ENCODE data around the gene CLEC6A. TPM values are rescaled to one million over a fixed set of nuclear protein-coding genes. Genes with fewer than 3 reads are reported as not detected.

The CLEC6A gene
- total RNA-seq, 2 experiments from 2014 or later, result not detected

GRCh38 chr12:8466241-8466640 is 10.5 kb downstream of the CLEC6A start:
- Mint-ChIP-seq H3K4me3 (no peak overlapping the region), H3K9me3 (no peaks in the 10 kb centered on the region), H3K36me3 (ENCODE audit: low read depth) (no peaks in the 10 kb centered on the region), H3K4me1 (ENCODE audit: low read depth) (no peaks in the 10 kb centered on the region), H3K27me3 (peaks cover 17% of the 10 kb centered on the region), H3K27ac (no peak overlapping the region)
- no peaks in the 10 kb centered on the region for H3K36me3 ChIP-seq (ENCODE audit: insufficient read depth, low read length)
- intact Hi-C loops (cut with DNase I, micrococcal nuclease), result no loop called here
- H3K4me3 ChIP-seq (ENCODE audit: low read length), result no peak overlapping the region
- no peaks in the 10 kb centered on the region for H3K27me3 ChIP-seq (ENCODE audit: control insufficient read depth in 1 of 2, insufficient read depth in 2 of 2, low read length in 2 of 2)
- DNase-seq (no peak), ATAC-seq (ENCODE audit: poor library complexity) (no peak)
- no peak overlapping the region for H3K27ac ChIP-seq (ENCODE audit: low read depth in 1 of 2, low read length in 2 of 2)
- POLR2A ChIA-PET, result no interaction called here
- CTCF ChIA-PET, result no interaction called here
- no peaks in the 10 kb centered on the region for H3K9me3 ChIP-seq (ENCODE audit: control insufficient read depth in 1 of 2, insufficient read depth in 1 of 2, low read length in 2 of 2)
- no peaks in the 10 kb centered on the region for H3K4me1 ChIP-seq (ENCODE audit: insufficient read depth, low read length)
- TF ChIP-seq CTCF (IDR thresholded peaks at IDR 0.05), result no peak

- POLR2A ChIA-PET, result no interaction called here
- ATAC-seq (ENCODE audit: poor library complexity) (no peak), DNase-seq (no peak)
- Histone ChIP-seq H3K27ac (ENCODE audit: low read depth in 1 of 2, low read length in 2 of 2) (no peak overlapping the region), H3K4me3 (ENCODE audit: low read length) (no peak overlapping the region), H3K36me3 (ENCODE audit: insufficient read depth, low read length) (no peaks in the 10 kb centered on the region), H3K27me3 (ENCODE audit: control insufficient read depth in 1 of 2, insufficient read depth in 2 of 2, low read length in 2 of 2) (peaks cover 0 to 4% of the 10 kb centered on the region in 2 experiments), H3K9me3 (ENCODE audit: control insufficient read depth in 1 of 2, insufficient read depth in 1 of 2, low read length in 2 of 2) (no peaks in the 10 kb centered on the region), H3K4me1 (ENCODE audit: insufficient read depth, low read length) (no peaks in the 10 kb centered on the region)
- H3K4me1 Mint-ChIP-seq (ENCODE audit: low read depth), result no peaks in the 10 kb centered on the region
- CTCF ChIA-PET, result no interaction called here
- H3K27me3 Mint-ChIP-seq, result peaks cover 36% of the 10 kb centered on the region
- H3K36me3 Mint-ChIP-seq (ENCODE audit: low read depth), result no peaks in the 10 kb centered on the region
- no peak for TF ChIP-seq CTCF (IDR thresholded peaks at IDR 0.05)
- no peak overlapping the region for H3K27ac Mint-ChIP-seq
- no peaks in the 10 kb centered on the region for H3K9me3 Mint-ChIP-seq
- no peak overlapping the region for H3K4me3 Mint-ChIP-seq
- intact Hi-C loops (cut with DNase I, micrococcal nuclease), result no loop called here
These were observed 15.3 kb downstream of the CLEC6A start for GRCh38 chr12:8471090-8471489.

GRCh38 chr12:8475508-8476203 is 19.9 kb downstream of the CLEC6A start:
- TF ChIP-seq CTCF (IDR thresholded peaks at IDR 0.05), result no peak
- Histone ChIP-seq H3K9me3 (ENCODE audit: control insufficient read depth in 1 of 2, insufficient read depth in 1 of 2, low read length in 2 of 2) (no peaks in the 10 kb centered on the region), H3K4me3 (ENCODE audit: low read length) (no peak overlapping the region), H3K4me1 (ENCODE audit: insufficient read depth, low read length) (no peaks in the 10 kb centered on the region), H3K27ac (ENCODE audit: low read depth in 1 of 2, low read length in 2 of 2) (no peak overlapping the region), H3K36me3 (ENCODE audit: insufficient read depth, low read length) (no peaks in the 10 kb centered on the region), H3K27me3 (ENCODE audit: control insufficient read depth in 1 of 2, insufficient read depth in 2 of 2, low read length in 2 of 2) (peaks cover 0 to 4% of the 10 kb centered on the region in 2 experiments)
- H3K27ac Mint-ChIP-seq, result no peak overlapping the region
- ATAC-seq (ENCODE audit: poor library complexity) (no peak), DNase-seq (no peak)
- no peaks in the 10 kb centered on the region for H3K36me3 Mint-ChIP-seq (ENCODE audit: low read depth)
- H3K9me3 Mint-ChIP-seq, result no peaks in the 10 kb centered on the region
- intact Hi-C loops (cut with DNase I, micrococcal nuclease), result no loop called here
- no peak overlapping the region for H3K4me3 Mint-ChIP-seq
- H3K4me1 Mint-ChIP-seq (ENCODE audit: low read depth), result no peaks in the 10 kb centered on the region
- peaks cover 24% of the 10 kb centered on the region for H3K27me3 Mint-ChIP-seq
- POLR2A ChIA-PET, result no interaction called here
- CTCF ChIA-PET, result no interaction called here
